Measurements from ENCODE around the gene BAMBI. TPM values are rescaled to one million over a fixed set of nuclear protein-coding genes. Genes with fewer than 3 reads are reported as not detected.

BAMBI gene
- total and polyA plus RNA-seq, 8 donors = 7.5 to 150 (median 127) TPM

- peak overlapping the region in 1 of 2 donors; percentile 74 for H3K27ac ChIP-seq
- intact Hi-C loops (cut with DNase I) = no loop called here
- H3K4me1 ChIP-seq = peaks cover 11 to 39% of the 10 kb centered on the region in 2 donors
- peak overlapping the region; percentile 65 to 72 for H3K4me3 ChIP-seq
- TF ChIP-seq CTCF (IDR thresholded peaks at IDR 0.05) = no peak
- H3K27me3 ChIP-seq = peaks cover 12 to 66% of the 10 kb centered on the region in 2 donors
- H3K36me3 ChIP-seq = no peaks in the 10 kb centered on the region
- no peaks in the 10 kb centered on the region for H3K9me3 ChIP-seq
- DNase-seq = peak in 1 of 4 donors; percentile 64
- peak; percentile 3 for ATAC-seq
These were observed 1.6 kb downstream of the BAMBI start for GRCh38 chr10:28678687-28679457.

GRCh38 chr10:28679581-28680357 is 2.4 kb downstream of the BAMBI start:
- Histone ChIP-seq H3K27me3 (peaks cover 12 to 62% of the 10 kb centered on the region in 2 donors), H3K4me3 (peak overlapping the region; percentile 65 to 72), H3K27ac (peak overlapping the region in 1 of 2 donors; percentile 74), H3K4me1 (peaks cover 11 to 39% of the 10 kb centered on the region in 2 donors), H3K36me3 (no peaks in the 10 kb centered on the region), H3K9me3 (no peaks in the 10 kb centered on the region)
- intact Hi-C loops (cut with DNase I) = no loop called here
- peak; percentile 21 to 24 for TF ChIP-seq CTCF (IDR thresholded peaks at IDR 0.05)
- ATAC-seq (no peak), DNase-seq (no peak)

- Histone ChIP-seq H3K27ac (peak overlapping the region in 1 of 2 donors; percentile 74), H3K27me3 (peaks cover 12 to 57% of the 10 kb centered on the region in 2 donors), H3K9me3 (no peaks in the 10 kb centered on the region), H3K4me3 (peak overlapping the region; percentile 65 to 72), H3K36me3 (no peaks in the 10 kb centered on the region), H3K4me1 (peaks cover 11 to 39% of the 10 kb centered on the region in 2 donors)
- no peak for ATAC-seq
- TF ChIP-seq CTCF (IDR thresholded peaks at IDR 0.05) = peak in 1 of 2 donors; percentile 4
- intact Hi-C loops (cut with DNase I) = no loop called here
- no peak for DNase-seq
These were observed 3.0 kb downstream of the BAMBI start for GRCh38 chr10:28680358-28680752.

GRCh38 chr10:28681291-28681763 is 4.0 kb downstream of the BAMBI start:
- TF ChIP-seq CTCF (IDR thresholded peaks at IDR 0.05) = no peak
- Histone ChIP-seq H3K27me3 (peaks cover 6 to 47% of the 10 kb centered on the region in 2 donors), H3K4me3 (no peak overlapping the region), H3K27ac (no peak overlapping the region), H3K4me1 (peaks cover 11 to 39% of the 10 kb centered on the region in 2 donors), H3K36me3 (no peaks in the 10 kb centered on the region), H3K9me3 (no peaks in the 10 kb centered on the region)
- ATAC-seq (no peak), DNase-seq (no peak)
- intact Hi-C loops (cut with DNase I) = no loop called here

All from left lung (tissue), 10 donors.